Measurements from ENCODE around the gene MTM1. TPM values are rescaled to one million over a fixed set of nuclear protein-coding genes. Genes with fewer than 3 reads are reported as not detected.

Gene MTM1
- total RNA-seq, 1 experiment from 2014 or later = 6.4 TPM

DNA sequence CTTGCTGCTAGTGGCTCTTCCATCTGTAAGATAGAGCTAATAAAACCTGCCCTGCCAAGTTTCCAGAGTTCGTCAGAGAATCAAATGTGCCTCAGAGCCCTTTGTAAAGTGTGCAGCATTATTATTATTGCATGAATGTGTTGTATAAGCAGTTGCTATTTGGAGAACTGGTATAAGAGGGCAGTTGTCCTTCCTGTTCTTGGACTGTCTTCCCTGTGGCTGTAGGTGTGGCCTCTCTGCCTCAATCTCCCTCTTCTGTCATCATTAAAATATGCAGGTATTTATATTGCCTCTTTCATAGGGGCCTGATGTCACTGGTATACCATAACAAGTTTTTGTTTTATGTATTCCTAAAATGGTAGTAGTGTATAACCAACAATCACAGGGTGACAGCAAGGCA is 3.8 kb downstream of the MTM1 start:
- Histone ChIP-seq H3K79me1 (ENCODE audit: insufficient read depth, low read depth, low read length, poor library complexity, severe bottlenecking) (peaks cover 3% of the 10 kb centered on the region), H3K4me1 (ENCODE audit: insufficient read depth, low read length) (peaks cover 5% of the 10 kb centered on the region; the same call in 1 of the 2 replicates), H3K56ac (ENCODE audit: insufficient read length, low read depth, low read length) (no peak overlapping the region), H3K4me2 (ENCODE audit: insufficient read depth, insufficient read length, low read length) (no peak overlapping the region), H3K14ac (ENCODE audit: insufficient read depth, low read length) (no peak overlapping the region), H3K27me3 (ENCODE audit: insufficient read depth, low read length) (no peaks in the 10 kb centered on the region), H3K9me3 (ENCODE audit: control insufficient read depth, low read depth, low read length) (no peaks in the 10 kb centered on the region), H3K9ac (ENCODE audit: extremely low read depth, insufficient read length, low read length) (no peak overlapping the region), H3K79me2 (ENCODE audit: insufficient read depth, low read length) (peaks cover 3% of the 10 kb centered on the region; the same call in 1 of the 2 replicates), H2BK120ac (ENCODE audit: low read depth, low read length, poor library complexity, severe bottlenecking) (no peak overlapping the region), H3K23ac (ENCODE audit: insufficient read length, low read depth, low read length) (no peak overlapping the region), H2BK20ac (ENCODE audit: low read depth, low read length, poor library complexity, severe bottlenecking) (no peak overlapping the region), H2AFZ (ENCODE audit: low read length) (no peak overlapping the region), H4K91ac (ENCODE audit: insufficient read length, low read depth, low read length) (no peak overlapping the region), H2AK5ac (ENCODE audit: insufficient read length, low read length) (no peak overlapping the region), H2BK5ac (ENCODE audit: insufficient read length, low read length) (no peak overlapping the region), H3T11ph (ENCODE audit: low read length) (no peak overlapping the region), H3K4ac (ENCODE audit: low read depth, low read length) (no peak overlapping the region), H4K5ac (ENCODE audit: insufficient read length, low read depth, low read length) (no peak overlapping the region), H2BK15ac (ENCODE audit: low read depth, low read length) (no peak overlapping the region), H3K23me2 (ENCODE audit: insufficient read length, low read depth, low read length, poor library complexity, severe bottlenecking) (peaks cover 8% of the 10 kb centered on the region), H4K8ac (replicated peaks; ENCODE audit: insufficient read length, low read depth, low read length) (no peak overlapping the region), H3K27ac (ENCODE audit: insufficient read length, low read depth, low read length) (no peak overlapping the region), H2BK12ac (ENCODE audit: insufficient read length, low read depth, low read length) (no peak overlapping the region), H4K20me1 (ENCODE audit: control insufficient read depth, insufficient read depth, insufficient read length) (no peaks in the 10 kb centered on the region), H3K18ac (ENCODE audit: insufficient read length, low read depth, low read length) (no peak overlapping the region)
- no peak for DNase-seq
- peaks cover 69 to 72% of the 10 kb centered on the region in 2 experiments for H3K9me3 Mint-ChIP-seq
- H3K27ac Mint-ChIP-seq = no peak overlapping the region; a peak in 1 of 7 replicates
- H3K27me3 Mint-ChIP-seq (ENCODE audit: low read depth) = peaks cover 7% of the 10 kb centered on the region
- TF ChIP-seq, protein P1, sequence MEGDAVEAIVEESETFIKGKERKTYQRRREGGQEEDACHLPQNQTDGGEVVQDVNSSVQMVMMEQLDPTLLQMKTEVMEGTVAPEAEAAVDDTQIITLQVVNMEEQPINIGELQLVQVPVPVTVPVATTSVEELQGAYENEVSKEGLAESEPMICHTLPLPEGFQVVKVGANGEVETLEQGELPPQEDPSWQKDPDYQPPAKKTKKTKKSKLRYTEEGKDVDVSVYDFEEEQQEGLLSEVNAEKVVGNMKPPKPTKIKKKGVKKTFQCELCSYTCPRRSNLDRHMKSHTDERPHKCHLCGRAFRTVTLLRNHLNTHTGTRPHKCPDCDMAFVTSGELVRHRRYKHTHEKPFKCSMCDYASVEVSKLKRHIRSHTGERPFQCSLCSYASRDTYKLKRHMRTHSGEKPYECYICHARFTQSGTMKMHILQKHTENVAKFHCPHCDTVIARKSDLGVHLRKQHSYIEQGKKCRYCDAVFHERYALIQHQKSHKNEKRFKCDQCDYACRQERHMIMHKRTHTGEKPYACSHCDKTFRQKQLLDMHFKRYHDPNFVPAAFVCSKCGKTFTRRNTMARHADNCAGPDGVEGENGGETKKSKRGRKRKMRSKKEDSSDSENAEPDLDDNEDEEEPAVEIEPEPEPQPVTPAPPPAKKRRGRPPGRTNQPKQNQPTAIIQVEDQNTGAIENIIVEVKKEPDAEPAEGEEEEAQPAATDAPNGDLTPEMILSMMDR (conservative IDR thresholded peaks at IDR 0.05) = no peak
- peaks cover 0 to 4% (median 3%) of the 10 kb centered on the region in 3 experiments; a peak in 2 of 7 replicates for H3K36me3 Mint-ChIP-seq (ENCODE audit: insufficient read depth in 1 of 3, low read depth in 3 of 3)
- H3K4me3 Mint-ChIP-seq = no peak overlapping the region
- peaks cover 46 to 58% of the 10 kb centered on the region in 2 experiments for H3K4me1 Mint-ChIP-seq
- no CpG with 5 or more reads among the region's 1 CpG for WGBS (ENCODE audit: extremely low coverage, insufficient read length, low lambda C conversion rate)

Measured in H9 (cell line).